MCF 10A (cell line): ENCODE data around the gene NIPA2. TPM values are rescaled to one million over a fixed set of nuclear protein-coding genes. Genes with fewer than 3 reads are reported as not detected.

Source experiments
- BruUV-seq: library from RNA; stranded (reverse); fragments of 400-500 nt; replicated peaks from 2 replicates; lab custom pipeline; 2021; lab: Mats Ljungman, UMichigan
- CTCF ChIA-PET: fragments of 300-600 bp; sonication (Branson Sonifier 250); formaldehyde crosslinking; extraction: SDS; loops from one replicate; lab custom pipeline; 2021; ENCODE audit warnings: antibody characterized with exemption, inconsistent platforms; lab: Yijun Ruan, JAX
- POLR2A ChIA-PET: fragments of 300-600, 350-650 bp; sonication (Branson Sonifier 250); formaldehyde crosslinking; extraction: SDS; loops from one replicate; lab custom pipeline; 2020; ENCODE audit warnings: antibody characterized with exemption, inconsistent platforms; lab: Yijun Ruan, JAX
- DNase-seq: peaks from one replicate; pipeline ENCODE4 v3.0.0-alpha.2; 2018; ENCODE audit not compliant: unreplicated experiment
- H3K27ac Mint-ChIP-seq: one replicate; pipeline ENCODE4 v1.8.0; 2022; ENCODE audit warnings: mild to moderate bottlenecking, low read depth, mixed read lengths; ENCODE audit not compliant: unreplicated experiment
- H3K27me3 Mint-ChIP-seq: one replicate; pipeline ENCODE4 v1.8.0; 2022; ENCODE audit warnings: mixed read lengths; ENCODE audit not compliant: insufficient read depth, unreplicated experiment
- H3K36me3 Mint-ChIP-seq: one replicate; pipeline ENCODE4 v1.8.0; 2022; ENCODE audit warnings: mild to moderate bottlenecking, moderate library complexity, mixed read lengths; ENCODE audit not compliant: insufficient read depth, unreplicated experiment
- H3K4me1 Mint-ChIP-seq: one replicate; pipeline ENCODE4 v1.8.0; 2022; ENCODE audit warnings: mixed read lengths; ENCODE audit not compliant: insufficient read depth, unreplicated experiment
- H3K4me3 Mint-ChIP-seq: one replicate; pipeline ENCODE4 v1.8.0; 2022; ENCODE audit warnings: mild to moderate bottlenecking, moderate library complexity, mixed read lengths; ENCODE audit not compliant: unreplicated experiment
- H3K9me3 Mint-ChIP-seq: one replicate; pipeline ENCODE4 v1.8.0; 2022; ENCODE audit warnings: mixed read lengths; ENCODE audit not compliant: unreplicated experiment
- intact Hi-C: fragments of 100-400 bp; cut with micrococcal nuclease; formaldehyde crosslinking; loops from 2 replicates; pipeline ENCODE4 v1.14.1; 2022
- total RNA-seq: library from RNA; stranded (reverse); gene quantifications from 2 replicates; pipeline ENCODE4 v1.2.3, GENCODE V29; 2022
- TF ChIP-seq, protein P1 (sequence below): fragments of 200-600 bp; IDR thresholded peaks from one replicate; pipeline ENCODE4 v1.8.0; 2022; ENCODE audit warnings: antibody characterized with exemption, mild to moderate bottlenecking; ENCODE audit not compliant: unreplicated experiment

NIPA2 gene
- total RNA-seq, 1 experiment from 2014 or later: 51.9 TPM

DNA sequence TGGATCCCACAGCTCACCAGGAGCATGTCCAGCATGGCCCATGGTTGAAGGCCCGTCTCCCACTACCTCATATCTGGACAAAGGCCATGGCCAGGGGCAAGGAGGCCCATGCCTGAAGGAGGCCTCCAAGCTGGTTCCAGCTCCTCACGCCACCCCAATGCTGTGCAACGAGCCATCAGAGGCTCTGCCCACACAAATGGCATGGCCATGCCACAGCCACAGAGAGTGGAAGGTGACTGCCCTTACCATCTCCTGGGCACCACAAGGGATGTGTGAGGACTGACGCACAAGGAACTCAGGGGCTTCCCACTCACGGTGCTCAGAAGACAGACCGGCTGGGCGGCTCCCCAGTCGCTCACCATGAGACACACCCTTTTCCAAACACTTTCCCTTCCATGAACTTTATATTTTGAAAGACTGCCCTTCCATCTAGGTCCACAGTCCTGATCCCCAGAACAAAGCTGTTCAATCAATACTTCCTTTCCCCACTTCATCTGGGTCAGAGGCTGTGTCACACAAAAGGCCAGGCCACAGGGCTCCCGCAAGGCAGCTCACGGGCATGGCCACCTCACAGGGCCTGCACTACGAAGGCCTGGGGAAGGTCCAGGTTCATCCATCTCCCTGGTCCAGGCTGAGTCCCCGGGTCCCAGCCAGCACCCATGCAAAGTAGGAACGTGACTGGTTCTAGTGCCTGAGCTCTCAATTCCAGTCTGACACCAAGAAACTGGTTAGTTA, 75.3 kb downstream of the NIPA2 start:
- Mint-ChIP-seq H3K4me3 (no peak overlapping the region), H3K4me1 (no peaks in the 10 kb centered on the region), H3K27ac (no peak overlapping the region), H3K36me3 (peaks cover 94% of the 10 kb centered on the region), H3K27me3 (no peaks in the 10 kb centered on the region), H3K9me3 (no peaks in the 10 kb centered on the region)
- ChIA-PET POLR2A (no interaction called here), CTCF (interaction anchor here (0.6 kb wide), 1 partner anchor 77 kb away, joined by 4 read pairs; no protein-coding TSS in a partner anchor)
- intact Hi-C loops: no loop called here
- DNase-seq: no peak
- TF ChIP-seq, protein P1, sequence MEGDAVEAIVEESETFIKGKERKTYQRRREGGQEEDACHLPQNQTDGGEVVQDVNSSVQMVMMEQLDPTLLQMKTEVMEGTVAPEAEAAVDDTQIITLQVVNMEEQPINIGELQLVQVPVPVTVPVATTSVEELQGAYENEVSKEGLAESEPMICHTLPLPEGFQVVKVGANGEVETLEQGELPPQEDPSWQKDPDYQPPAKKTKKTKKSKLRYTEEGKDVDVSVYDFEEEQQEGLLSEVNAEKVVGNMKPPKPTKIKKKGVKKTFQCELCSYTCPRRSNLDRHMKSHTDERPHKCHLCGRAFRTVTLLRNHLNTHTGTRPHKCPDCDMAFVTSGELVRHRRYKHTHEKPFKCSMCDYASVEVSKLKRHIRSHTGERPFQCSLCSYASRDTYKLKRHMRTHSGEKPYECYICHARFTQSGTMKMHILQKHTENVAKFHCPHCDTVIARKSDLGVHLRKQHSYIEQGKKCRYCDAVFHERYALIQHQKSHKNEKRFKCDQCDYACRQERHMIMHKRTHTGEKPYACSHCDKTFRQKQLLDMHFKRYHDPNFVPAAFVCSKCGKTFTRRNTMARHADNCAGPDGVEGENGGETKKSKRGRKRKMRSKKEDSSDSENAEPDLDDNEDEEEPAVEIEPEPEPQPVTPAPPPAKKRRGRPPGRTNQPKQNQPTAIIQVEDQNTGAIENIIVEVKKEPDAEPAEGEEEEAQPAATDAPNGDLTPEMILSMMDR: no peak
- no TSS peak for BruUV-seq

DNA sequence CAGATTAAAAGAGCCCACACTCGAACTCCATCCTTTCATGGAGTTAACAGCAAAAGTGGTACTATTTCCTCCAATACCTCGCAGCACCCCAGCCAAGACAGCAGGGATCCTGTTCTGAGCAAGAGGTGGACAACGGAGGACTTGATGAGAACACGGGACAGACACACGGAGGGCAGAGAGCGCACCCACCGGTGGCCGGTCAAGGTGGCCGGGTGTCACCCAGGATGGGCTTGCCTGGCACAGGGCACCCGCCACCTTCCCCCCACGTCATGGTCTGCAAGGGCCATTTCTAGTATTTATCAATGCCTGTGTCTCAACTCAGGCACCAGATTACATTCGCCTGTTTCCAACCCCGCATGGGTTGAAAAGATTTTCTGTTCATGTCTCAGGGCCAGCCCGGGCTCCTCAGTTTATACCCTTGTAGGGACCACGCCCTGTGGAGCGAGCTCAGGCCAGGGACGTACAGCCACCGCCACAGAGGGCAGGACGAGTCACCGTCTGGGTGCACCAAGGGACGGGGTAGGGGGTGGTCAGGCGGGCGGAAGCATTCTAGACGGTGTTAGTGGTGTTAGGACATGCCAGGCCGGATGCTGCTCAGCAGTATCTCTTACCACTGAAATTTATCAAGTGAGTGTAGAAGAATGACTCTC, 77.5 kb downstream of the NIPA2 start:
- intact Hi-C loops: no loop called here
- BruUV-seq: no TSS peak
- no peaks in the 10 kb centered on the region for H3K9me3 Mint-ChIP-seq
- TF ChIP-seq, protein P1: no peak
- no peak overlapping the region for H3K4me3 Mint-ChIP-seq
- peaks cover 89% of the 10 kb centered on the region for H3K36me3 Mint-ChIP-seq
- H3K27ac Mint-ChIP-seq: no peak overlapping the region
- no peak for DNase-seq
- CTCF ChIA-PET: no interaction called here
- H3K4me1 Mint-ChIP-seq: no peaks in the 10 kb centered on the region
- POLR2A ChIA-PET: interaction anchor here (0.6 kb wide), 1 partner anchor 14 kb away, joined by 5 read pairs; no protein-coding TSS in a partner anchor
- no peaks in the 10 kb centered on the region for H3K27me3 Mint-ChIP-seq

DNA sequence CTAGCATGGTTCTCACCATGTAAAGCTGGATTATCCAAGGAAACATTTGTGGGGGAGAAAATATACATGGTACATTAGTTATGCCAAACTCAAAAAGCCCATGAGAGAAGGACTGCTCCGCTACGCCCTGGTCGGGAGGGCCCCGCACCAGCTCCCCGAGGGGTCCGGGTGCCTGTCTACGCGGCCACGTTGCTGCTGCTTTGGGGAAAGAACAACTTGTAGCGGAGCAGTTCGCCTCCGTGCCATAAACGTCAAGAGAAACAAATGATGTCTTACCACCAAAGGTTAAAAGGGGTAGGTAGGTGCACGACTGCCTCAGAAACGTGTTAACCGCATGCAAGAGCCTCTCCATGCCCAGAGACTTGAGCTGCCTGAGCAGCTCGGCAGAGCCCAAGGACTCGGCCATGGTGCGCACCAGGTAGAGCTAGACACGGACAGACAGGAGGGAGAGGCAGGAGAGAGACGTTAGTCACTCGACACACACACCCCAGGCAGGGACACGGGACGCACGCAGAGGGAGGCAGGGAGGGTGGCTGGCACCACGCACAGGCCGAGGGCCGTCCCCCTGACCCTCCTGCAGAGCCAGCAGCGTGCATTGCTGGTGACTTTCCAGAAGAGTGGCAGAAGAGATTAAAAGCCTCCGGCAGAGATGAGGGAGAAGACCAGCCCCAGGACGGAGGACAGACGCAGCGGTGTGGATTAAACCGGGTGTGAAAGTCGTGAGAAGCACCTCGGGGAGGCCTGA, 78.3 kb downstream of the NIPA2 start:
- H3K4me1 Mint-ChIP-seq: no peaks in the 10 kb centered on the region
- H3K36me3 Mint-ChIP-seq: peaks cover 82% of the 10 kb centered on the region
- TF ChIP-seq, protein P1: no peak
- H3K4me3 Mint-ChIP-seq: no peak overlapping the region
- intact Hi-C loops: no loop called here
- POLR2A ChIA-PET: no interaction called here
- no peak overlapping the region for H3K27ac Mint-ChIP-seq
- no peaks in the 10 kb centered on the region for H3K27me3 Mint-ChIP-seq
- BruUV-seq: no TSS peak
- DNase-seq: no peak
- H3K9me3 Mint-ChIP-seq: no peaks in the 10 kb centered on the region
- CTCF ChIA-PET: interaction anchor here (0.6 kb wide), 1 partner anchor 24 kb away, joined by 4 read pairs; no protein-coding TSS in a partner anchor

DNA sequence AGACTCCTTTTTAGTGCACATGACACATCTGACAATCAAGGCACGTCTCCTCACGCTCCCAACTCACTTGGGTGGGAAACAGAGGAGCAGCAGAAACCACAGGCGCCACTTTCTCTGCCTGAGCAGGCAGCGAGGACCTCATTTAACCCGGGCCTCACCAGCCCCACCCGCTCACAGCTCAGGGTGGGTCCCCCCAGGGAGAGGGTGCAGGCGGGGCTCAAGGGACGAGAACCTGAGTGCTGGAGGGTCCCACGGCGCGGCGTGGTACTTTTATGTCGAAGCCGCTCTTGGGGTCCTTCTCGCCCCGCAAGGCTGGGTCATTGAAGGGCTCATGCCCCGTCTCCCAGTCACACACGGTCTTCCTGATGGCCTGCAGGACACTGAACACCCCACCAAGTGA, 79.1 kb downstream of the NIPA2 start:
- Mint-ChIP-seq H3K4me3 (no peak overlapping the region), H3K27me3 (no peaks in the 10 kb centered on the region), H3K36me3 (peaks cover 75% of the 10 kb centered on the region), H3K9me3 (no peaks in the 10 kb centered on the region), H3K4me1 (no peaks in the 10 kb centered on the region), H3K27ac (no peak overlapping the region)
- TF ChIP-seq, protein P1: no peak
- POLR2A ChIA-PET: no interaction called here
- no TSS peak for BruUV-seq
- intact Hi-C loops: no loop called here
- CTCF ChIA-PET: no interaction called here
- no peak for DNase-seq
